SH-SY5Y (cell line): ENCODE measurements around the gene SETD1B.

Experiments used
- GATA2 ChIP-seq: IDR thresholded peaks from 2 replicates; pipeline ENCODE4 v1.6.1; 2011; ENCODE audit warnings: mild to moderate bottlenecking, low read depth, low read length
- GATA3 ChIP-seq: IDR thresholded peaks from 2 replicates; pipeline ENCODE4 v1.6.1; 2011; ENCODE audit warnings: low read depth, mild to moderate bottlenecking, low read length, moderate library complexity

- TF ChIP-seq GATA3 (no peak), GATA2 (no peak)
These were observed 19.4 kb downstream of the SETD1B start for GRCh38 chr12:121823101-121823726.
